ENCODE data around the gene TAAR5.

DNA sequence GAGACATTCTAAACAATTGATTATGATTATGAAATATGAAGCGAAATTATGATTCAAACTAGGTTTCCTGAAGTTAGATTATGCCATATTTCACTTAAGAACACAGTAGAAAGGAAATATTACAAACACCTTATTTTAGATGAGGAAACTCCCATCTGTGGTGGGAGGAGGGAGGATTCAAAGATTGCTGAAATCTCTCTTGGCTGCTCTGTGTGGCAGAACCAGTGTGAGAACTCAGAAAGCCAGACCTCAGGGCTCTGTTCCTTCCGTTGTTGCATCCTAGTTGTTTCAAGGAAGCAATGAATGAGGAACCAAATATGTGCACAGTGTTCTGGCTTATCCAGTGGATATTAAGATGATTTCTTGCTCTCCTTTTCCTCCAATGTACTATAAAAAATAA, 2.1 kb downstream of the TAAR5 start:
- TF ChIP-seq POLR2AphosphoS5 (IDR thresholded peaks at IDR 0.05) (no peak), POLR2A (IDR thresholded peaks at IDR 0.05) (no peak)
